Stomach (tissue), 9 donors: ENCODE data around the gene CD3G. TPM values are rescaled to one million over a fixed set of nuclear protein-coding genes. Genes with fewer than 3 reads are reported as not detected.
"Not testable (repeated sequence)": the region's sequence is repeated elsewhere in the genome, so short reads cannot be mapped to it uniquely, and the experiment has no call there.

ENCODE experiments used
- DNase-seq, 2 donors: peaks; one replicate each; pipeline versions ENCODE4 v3.0.0 to v3.0.0-alpha.2; 2013 to 2019
- H3K27ac ChIP-seq, 5 donors: fragments of 200-600 bp in 4 of 5; sonication (generic) in 4 of 5; one replicate each; pipeline ENCODE4 v1.5.1; 2013 to 2019; ENCODE audit warnings: mild to moderate bottlenecking in 1 of 5, moderate library complexity in 1 of 5
- H3K27me3 ChIP-seq, 3 donors: fragments of 200-600 bp; sonication (generic); one replicate each; pipeline ENCODE4 v1.5.1; 2017 to 2019; ENCODE audit warnings: mixed run types in 1 of 3
- H3K36me3 ChIP-seq, 4 donors: fragments of 200-600 bp; sonication (generic); 1 replicate in 3 of 4; 2 replicates in 1 of 4; pipeline ENCODE4 v1.5.1; 2016 to 2019
- H3K4me1 ChIP-seq, 4 donors: fragments of 200-600 bp; sonication (generic); one replicate each; pipeline ENCODE4 v1.5.1; 2016 to 2019
- H3K4me3 ChIP-seq, 4 donors: fragments of 200-600 bp; sonication (generic) in 3 of 4; one replicate each; pipeline ENCODE4 v1.5.1; 2016 to 2019; ENCODE audit warnings: mild to moderate bottlenecking in 1 of 4
- H3K9me3 ChIP-seq, 4 donors: fragments of 200-600 bp; sonication (generic); one replicate each; pipeline ENCODE4 v1.5.1; 2016 to 2019
- CTCF ChIP-seq, 7 experiments: fragments of 450-650 bp in 4 of 7; fragments of 200-600 bp in 3 of 7; sonication (generic) in 3 of 7; IDR thresholded peaks; one replicate each; pipeline ENCODE4 v1.5.1; 2016 to 2019; ENCODE audit warnings: antibody characterized with exemption in 7 of 7, control low read depth in 2 of 7, mild to moderate bottlenecking in 1 of 7
- EP300 ChIP-seq: sonication (generic); formaldehyde crosslinking; IDR thresholded peaks from one replicate; pipeline ENCODE4 v1.6.1; 2017; ENCODE audit warnings: antibody characterized with exemption
- POLR2A ChIP-seq, 4 donors: fragments of 450-650 bp; IDR thresholded peaks; one replicate each; pipeline ENCODE4 v1.6.1; 2016; ENCODE audit warnings: antibody characterized with exemption in 4 of 4, control low read depth in 2 of 4, mild to moderate bottlenecking in 1 of 4, moderate library complexity in 1 of 4
- POLR2AphosphoS5 ChIP-seq, 3 donors: sonication (generic); formaldehyde crosslinking; IDR thresholded peaks; one replicate each; pipeline ENCODE4 v1.6.1; 2016; ENCODE audit warnings: antibody characterized with exemption in 3 of 3
- WGBS, 5 donors: extraction: QIAGEN DNeasy Blood & Tissue Kit in 3 of 5; methylation state at CpG; one replicate each; pipeline versions ENCODE4 v1.1.5 to v1.1.7; 2013 to 2018; 5-methylcytosine and 5-hydroxymethylcytosine counted together
- intact Hi-C: fragments of 100-400 bp; cut with DNase I; formaldehyde crosslinking; loops from one replicate; pipeline ENCODE4 v1.15.1; 2023; ENCODE audit warnings: low total_unique reads
- polyA plus RNA-seq, 3 donors: library from polyadenylated mRNA; stranded (reverse); fragments of 200-250 nt; gene quantifications; one replicate each; pipeline ENCODE4 v1.2.3, GENCODE V29; 2013
- total RNA-seq, 5 donors: library from RNA; depleted of rRNA; stranded (reverse); fragments of >200 nt; gene quantifications; one replicate each; pipeline versions ENCODE4 v1.1.0 to v1.2.3, GENCODE V29; 2014 to 2016
- donor health status: healthy with polysubstance abuse.
- donor health status: Bipolar disorder and iron deficiency.
- donor health status: healthy.

CD3G gene
- total and polyA plus RNA-seq, 8 donors = 0.18 to 9.5 (median 1.2) TPM; not detected in 3

GRCh38 chr11:118306556-118306955, 37.6 kb upstream of the CD3G start:
- Histone ChIP-seq H3K4me3 (no peak overlapping the region), H3K27ac (no peak overlapping the region), H3K36me3 (no peaks in the 10 kb centered on the region), H3K9me3 (no peaks in the 10 kb centered on the region), H3K4me1 (peaks cover 0 to 10% (median 0%) of the 10 kb centered on the region in 4 donors), H3K27me3 (peaks cover 0 to 22% (median 0%) of the 10 kb centered on the region in 3 donors)
- TF ChIP-seq CTCF (IDR thresholded peaks at IDR 0.05) = no peak
- TF ChIP-seq POLR2A (IDR thresholded peaks at IDR 0.05) = no peak
- intact Hi-C loops = no loop called here
- 74 to 89% (median 77%) methylated on average over 2 of the region's 2 CpGs for WGBS, 5 donors
- no peak for DNase-seq

DNA sequence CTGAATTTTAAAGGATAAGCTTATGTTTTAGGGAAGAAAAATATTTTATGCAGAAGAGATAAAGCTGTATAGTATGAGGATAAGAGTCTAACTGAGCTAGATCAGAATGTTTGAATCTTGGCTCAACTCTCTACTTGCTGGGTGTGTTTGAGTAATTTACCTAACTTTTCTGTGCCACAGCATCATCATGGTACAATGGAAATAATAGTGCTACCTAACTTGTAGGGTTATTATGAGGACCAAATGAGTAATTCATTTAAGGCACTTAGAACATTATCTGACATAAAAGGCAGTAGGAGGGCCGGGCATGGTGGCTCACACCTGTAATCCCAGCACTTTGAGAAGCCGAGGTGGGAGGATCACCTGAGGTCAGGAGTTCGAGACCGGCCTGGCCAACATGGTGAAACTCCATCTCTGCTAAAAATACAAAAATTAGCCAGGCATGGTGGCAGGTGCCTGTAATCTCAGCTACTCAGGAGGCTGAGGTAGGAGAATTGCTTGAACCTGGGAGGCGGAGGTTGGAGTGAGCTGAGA, 35.1 kb upstream of the CD3G start:
- WGBS, 5 donors = 88 to 95% (median 89%) methylated on average over 5 of the region's 5 CpGs
- intact Hi-C loops, H3K27ac ChIP-seq, DNase-seq, H3K36me3 ChIP-seq, H3K9me3 ChIP-seq, H3K4me3 ChIP-seq: not testable (repeated sequence)
- Histone ChIP-seq H3K4me1 (peaks cover 0 to 18% (median under 1%) of the 10 kb centered on the region in 4 donors), H3K27me3 (peaks cover 0 to 34% (median 0%) of the 10 kb centered on the region in 3 donors)

- no peak overlapping the region for H3K4me3 ChIP-seq
- H3K27me3 ChIP-seq = peaks cover 0 to 38% (median 0%) of the 10 kb centered on the region in 3 donors
- no peak overlapping the region for H3K27ac ChIP-seq
- peaks cover 5 to 30% (median 9%) of the 10 kb centered on the region in 4 donors for H3K4me1 ChIP-seq
- no peaks in the 10 kb centered on the region for H3K36me3 ChIP-seq
- intact Hi-C loops = no loop called here
- 83 to 93% (median 89%) methylated on average over 3 of the region's 3 CpGs for WGBS, 5 donors
- TF ChIP-seq POLR2AphosphoS5 (IDR thresholded peaks at IDR 0.05) (no peak), EP300 (no peak), POLR2A (IDR thresholded peaks at IDR 0.05) (no peak), CTCF (IDR thresholded peaks at IDR 0.05) (no peak)
- no peaks in the 10 kb centered on the region for H3K9me3 ChIP-seq
- no peak for DNase-seq
Measured at GRCh38 chr11:118310271-118310670, 33.9 kb upstream of the CD3G start.

DNA sequence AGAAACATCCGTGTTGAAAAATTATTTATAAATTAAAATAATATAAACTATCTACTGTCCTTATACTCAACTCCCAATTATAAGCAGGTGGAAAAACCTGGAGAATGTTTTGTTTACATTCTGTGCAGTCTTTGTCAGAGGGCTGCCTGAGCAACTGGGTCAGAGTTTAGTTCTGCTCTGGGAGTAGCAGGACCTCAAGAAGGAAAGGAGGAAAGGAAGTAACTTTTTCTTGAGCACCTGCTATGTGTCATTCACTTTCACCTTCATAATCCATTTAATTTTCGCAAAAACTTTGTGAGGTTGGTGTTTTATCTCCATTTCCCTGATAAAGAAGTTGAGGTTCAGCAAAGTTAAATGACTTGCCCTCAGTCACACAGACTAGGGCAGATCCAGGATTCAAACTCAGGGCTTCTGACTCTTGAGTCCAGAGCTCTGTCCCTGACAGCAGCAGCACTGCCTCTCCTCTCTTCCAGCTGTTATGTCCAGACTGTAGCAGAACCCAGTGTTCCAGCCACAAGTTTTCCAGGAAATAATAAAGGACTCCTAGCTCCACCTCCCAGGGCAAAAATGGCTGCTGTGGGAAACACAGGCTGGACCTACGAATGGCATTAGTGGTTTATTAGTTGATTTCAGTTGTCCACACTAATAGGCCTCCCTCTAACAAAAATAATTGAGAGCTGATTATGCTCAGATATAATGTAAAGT, 33.2 kb upstream of the CD3G start:
- no peak for TF ChIP-seq POLR2A (IDR thresholded peaks at IDR 0.05)
- TF ChIP-seq EP300 = no peak
- TF ChIP-seq POLR2AphosphoS5 (IDR thresholded peaks at IDR 0.05) = no peak
- no peak for TF ChIP-seq CTCF (IDR thresholded peaks at IDR 0.05)
- Histone ChIP-seq H3K27me3 (peaks cover 0 to 38% (median 0%) of the 10 kb centered on the region in 3 donors), H3K4me3 (no peak overlapping the region), H3K27ac (peak overlapping the region in 4 of 5 donors; percentile 27 to 65 (median 50)), H3K9me3 (no peaks in the 10 kb centered on the region), H3K4me1 (peaks cover 12 to 37% (median 15%) of the 10 kb centered on the region in 4 donors), H3K36me3 (no peaks in the 10 kb centered on the region)
- peak in 1 of 2 donors; percentile 35 for DNase-seq
- 36 to 50% (median 48%) methylated on average over 3 of the region's 3 CpGs for WGBS, 5 donors
- intact Hi-C loops = no loop called here

DNA sequence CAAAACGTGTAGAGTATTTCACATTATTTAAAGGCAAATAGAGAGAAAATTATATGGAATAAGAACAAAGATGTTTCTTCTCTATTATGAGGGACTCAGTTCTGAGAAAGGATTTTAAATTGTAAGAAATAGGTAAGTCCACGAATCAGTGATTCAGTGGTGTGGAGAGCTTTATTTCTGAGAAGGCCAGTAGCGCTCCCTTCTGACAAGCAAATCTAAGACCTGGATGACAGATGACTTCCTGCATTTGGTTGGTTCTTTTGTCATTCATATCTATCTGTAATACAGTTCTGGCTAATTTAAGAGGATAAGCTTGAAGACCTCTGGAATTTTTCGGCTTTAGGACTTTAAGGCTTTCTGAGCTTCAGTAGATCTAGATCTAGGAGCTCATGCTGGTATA, 32.6 kb upstream of the CD3G start:
- peak overlapping the region in 1 of 5 donors; percentile 55 for H3K27ac ChIP-seq
- intact Hi-C loops = no loop called here
- DNase-seq = no peak
- no peaks in the 10 kb centered on the region for H3K9me3 ChIP-seq
- H3K27me3 ChIP-seq = peaks cover 0 to 37% (median 0%) of the 10 kb centered on the region in 3 donors
- peaks cover 18 to 43% (median 21%) of the 10 kb centered on the region in 4 donors for H3K4me1 ChIP-seq
- WGBS, 5 donors = 63 to 73% (median 71%) methylated on average over 4 of the region's 4 CpGs
- H3K4me3 ChIP-seq = no peak overlapping the region
- no peaks in the 10 kb centered on the region for H3K36me3 ChIP-seq
- TF ChIP-seq POLR2A (IDR thresholded peaks at IDR 0.05) (no peak), EP300 (no peak), POLR2AphosphoS5 (IDR thresholded peaks at IDR 0.05) (no peak), CTCF (IDR thresholded peaks at IDR 0.05) (no peak)
